ENCODE data around the gene BRPF3. TPM values are rescaled to one million over a fixed set of nuclear protein-coding genes. Genes with fewer than 3 reads are reported as not detected.

BRPF3 gene
- total RNA-seq (ENCODE audit: unreplicated experiment): 37.6 TPM
- long read RNA-seq, partial matches to known transcripts: 0 of 6 reads
- long read RNA-seq, other reads (novel, unspliced or antisense): 6 of 6 reads

- Mint-ChIP-seq H3K27ac (ENCODE audit: unreplicated experiment) (peak within 1 kb of the TSS; percentile 88), H3K9me3 (ENCODE audit: unreplicated experiment) (no peaks in the 10 kb centered on the region), H3K36me3 (ENCODE audit: low read depth, unreplicated experiment) (peaks cover 25% of the 10 kb centered on the region), H3K27me3 (ENCODE audit: unreplicated experiment) (peaks cover 7% of the 10 kb centered on the region), H3K4me3 (ENCODE audit: unreplicated experiment) (peak within 1 kb of the TSS; percentile 92), H3K4me1 (ENCODE audit: unreplicated experiment) (peaks cover 14% of the 10 kb centered on the region)
- peak; percentile 78 for DNase-seq (ENCODE audit: low spot score)
- TF ChIP-seq, protein P1, sequence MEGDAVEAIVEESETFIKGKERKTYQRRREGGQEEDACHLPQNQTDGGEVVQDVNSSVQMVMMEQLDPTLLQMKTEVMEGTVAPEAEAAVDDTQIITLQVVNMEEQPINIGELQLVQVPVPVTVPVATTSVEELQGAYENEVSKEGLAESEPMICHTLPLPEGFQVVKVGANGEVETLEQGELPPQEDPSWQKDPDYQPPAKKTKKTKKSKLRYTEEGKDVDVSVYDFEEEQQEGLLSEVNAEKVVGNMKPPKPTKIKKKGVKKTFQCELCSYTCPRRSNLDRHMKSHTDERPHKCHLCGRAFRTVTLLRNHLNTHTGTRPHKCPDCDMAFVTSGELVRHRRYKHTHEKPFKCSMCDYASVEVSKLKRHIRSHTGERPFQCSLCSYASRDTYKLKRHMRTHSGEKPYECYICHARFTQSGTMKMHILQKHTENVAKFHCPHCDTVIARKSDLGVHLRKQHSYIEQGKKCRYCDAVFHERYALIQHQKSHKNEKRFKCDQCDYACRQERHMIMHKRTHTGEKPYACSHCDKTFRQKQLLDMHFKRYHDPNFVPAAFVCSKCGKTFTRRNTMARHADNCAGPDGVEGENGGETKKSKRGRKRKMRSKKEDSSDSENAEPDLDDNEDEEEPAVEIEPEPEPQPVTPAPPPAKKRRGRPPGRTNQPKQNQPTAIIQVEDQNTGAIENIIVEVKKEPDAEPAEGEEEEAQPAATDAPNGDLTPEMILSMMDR (IDR thresholded peaks at IDR 0.05; ENCODE audit: unreplicated experiment): peak; percentile 63
Measured at GRCh38 chr6:36196113-36196879, at the start of gene BRPF3. TSS of gene BRPF3 (plus strand) at chr6:36196744. CDS start at chr6:36200323, 3,579 bp downstream.

GRCh38 chr6:36147294-36147693 is 49.2 kb upstream of the BRPF3 start:
- DNase-seq (ENCODE audit: low spot score): no peak
- H3K4me1 Mint-ChIP-seq (ENCODE audit: unreplicated experiment): peaks cover 15% of the 10 kb centered on the region
- no peaks in the 10 kb centered on the region for H3K9me3 Mint-ChIP-seq (ENCODE audit: unreplicated experiment)
- peaks cover 5% of the 10 kb centered on the region for H3K27me3 Mint-ChIP-seq (ENCODE audit: unreplicated experiment)
- no peak overlapping the region for H3K4me3 Mint-ChIP-seq (ENCODE audit: unreplicated experiment)
- no peaks in the 10 kb centered on the region for H3K36me3 Mint-ChIP-seq (ENCODE audit: low read depth, unreplicated experiment)
- no peak overlapping the region for H3K27ac Mint-ChIP-seq (ENCODE audit: unreplicated experiment)
- TF ChIP-seq, protein P1 (IDR thresholded peaks at IDR 0.05; ENCODE audit: unreplicated experiment): no peak

- DNase-seq (ENCODE audit: low spot score): no peak
- Mint-ChIP-seq H3K27ac (ENCODE audit: unreplicated experiment) (no peak overlapping the region), H3K4me3 (ENCODE audit: unreplicated experiment) (no peak overlapping the region), H3K4me1 (ENCODE audit: unreplicated experiment) (peaks cover 15% of the 10 kb centered on the region), H3K9me3 (ENCODE audit: unreplicated experiment) (no peaks in the 10 kb centered on the region), H3K36me3 (ENCODE audit: low read depth, unreplicated experiment) (no peaks in the 10 kb centered on the region), H3K27me3 (ENCODE audit: unreplicated experiment) (peaks cover 6% of the 10 kb centered on the region)
- TF ChIP-seq, protein P1 (IDR thresholded peaks at IDR 0.05; ENCODE audit: unreplicated experiment): no peak
Measured at GRCh38 chr6:36149476-36149875, 47.1 kb upstream of the BRPF3 start.

DNA sequence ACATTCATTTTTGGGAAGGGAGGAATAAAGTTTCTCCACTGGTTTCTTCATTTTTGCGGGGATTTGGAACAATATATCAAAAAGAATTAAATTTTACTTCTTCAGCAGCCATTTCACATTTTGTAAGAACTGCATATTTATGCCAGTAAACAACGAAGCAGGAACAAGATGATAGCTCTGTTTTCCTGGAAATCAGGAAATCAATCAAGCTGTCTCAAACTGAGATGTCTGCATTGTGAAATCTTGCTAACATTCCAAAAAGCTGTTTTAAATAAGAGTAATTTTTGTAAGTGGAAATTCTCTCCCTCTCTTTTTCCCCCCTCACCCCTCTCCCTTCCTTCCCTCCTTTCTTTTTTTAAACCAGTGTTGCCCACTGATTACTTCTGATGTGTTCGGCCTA is 46.3 kb upstream of the BRPF3 start:
- Mint-ChIP-seq H3K4me1 (ENCODE audit: unreplicated experiment) (peaks cover 15% of the 10 kb centered on the region), H3K36me3 (ENCODE audit: low read depth, unreplicated experiment) (no peaks in the 10 kb centered on the region), H3K27me3 (ENCODE audit: unreplicated experiment) (peaks cover 6% of the 10 kb centered on the region), H3K9me3 (ENCODE audit: unreplicated experiment) (no peaks in the 10 kb centered on the region), H3K4me3 (ENCODE audit: unreplicated experiment) (no peak overlapping the region), H3K27ac (ENCODE audit: unreplicated experiment) (no peak overlapping the region)
- no peak for DNase-seq (ENCODE audit: low spot score)
- TF ChIP-seq, protein P1 (IDR thresholded peaks at IDR 0.05; ENCODE audit: unreplicated experiment): no peak

DNA sequence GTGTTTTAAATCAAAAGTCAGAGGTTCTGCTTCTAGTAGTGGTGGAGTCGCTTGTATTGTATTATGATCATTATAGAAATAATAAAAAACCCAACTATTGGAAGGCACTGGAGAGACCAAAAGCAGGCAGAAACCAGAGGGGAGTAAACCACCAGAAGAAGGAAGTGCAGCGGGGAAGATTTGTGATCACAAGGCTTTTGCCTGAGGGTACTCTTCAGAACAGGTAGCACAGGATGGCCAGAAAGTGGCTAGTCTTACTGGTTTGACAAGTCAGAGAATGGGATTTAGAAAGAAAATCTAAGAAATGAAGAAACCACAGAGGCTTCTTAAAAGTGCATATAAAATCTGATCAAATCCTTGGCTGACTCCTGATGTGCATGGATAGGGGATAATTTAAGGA is 42.3 kb upstream of the BRPF3 start:
- peaks cover 1% of the 10 kb centered on the region for H3K27me3 Mint-ChIP-seq (ENCODE audit: unreplicated experiment)
- TF ChIP-seq, protein P1 (IDR thresholded peaks at IDR 0.05; ENCODE audit: unreplicated experiment): no peak
- no peak overlapping the region for H3K27ac Mint-ChIP-seq (ENCODE audit: unreplicated experiment)
- H3K4me3 Mint-ChIP-seq (ENCODE audit: unreplicated experiment): no peak overlapping the region
- H3K4me1 Mint-ChIP-seq (ENCODE audit: unreplicated experiment): peaks cover 4% of the 10 kb centered on the region
- no peaks in the 10 kb centered on the region for H3K36me3 Mint-ChIP-seq (ENCODE audit: low read depth, unreplicated experiment)
- H3K9me3 Mint-ChIP-seq (ENCODE audit: unreplicated experiment): no peaks in the 10 kb centered on the region
- DNase-seq (ENCODE audit: low spot score): no peak

Measured in endothelial cell (in vitro differentiated cells).